Islet precursor cell (in vitro differentiated cells): ENCODE measurements around the gene B4GALT5.
A peak's percentile ranks its signal among the peaks of the same experiment; 100 is the strongest.

Source experiments
- DNase-seq: peaks from one replicate; pipeline ENCODE4 v3.0.0-alpha.2; 2018

B4GALT5 gene

GRCh38 chr20:49601153-49601924, 112.3 kb downstream of the B4GALT5 start:
- no peak for DNase-seq

DNA sequence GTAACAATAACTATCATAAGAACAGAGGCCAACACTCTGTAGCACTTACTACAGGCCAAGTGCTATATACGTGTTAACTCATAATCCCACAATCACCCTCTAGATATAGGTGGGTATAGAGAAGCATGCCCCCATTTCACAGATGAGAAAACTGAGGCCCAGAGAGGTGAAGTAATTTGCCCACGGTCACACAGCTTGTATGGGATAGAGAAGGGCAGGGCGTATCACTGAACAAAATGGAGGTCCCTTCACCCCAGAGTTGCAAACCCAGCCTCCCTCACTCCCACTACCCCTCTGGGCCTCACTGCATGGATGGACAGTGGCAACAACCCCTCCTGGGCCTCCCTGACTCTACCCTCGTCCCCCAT, 113.9 kb downstream of the B4GALT5 start:
- no peak for DNase-seq

DNA sequence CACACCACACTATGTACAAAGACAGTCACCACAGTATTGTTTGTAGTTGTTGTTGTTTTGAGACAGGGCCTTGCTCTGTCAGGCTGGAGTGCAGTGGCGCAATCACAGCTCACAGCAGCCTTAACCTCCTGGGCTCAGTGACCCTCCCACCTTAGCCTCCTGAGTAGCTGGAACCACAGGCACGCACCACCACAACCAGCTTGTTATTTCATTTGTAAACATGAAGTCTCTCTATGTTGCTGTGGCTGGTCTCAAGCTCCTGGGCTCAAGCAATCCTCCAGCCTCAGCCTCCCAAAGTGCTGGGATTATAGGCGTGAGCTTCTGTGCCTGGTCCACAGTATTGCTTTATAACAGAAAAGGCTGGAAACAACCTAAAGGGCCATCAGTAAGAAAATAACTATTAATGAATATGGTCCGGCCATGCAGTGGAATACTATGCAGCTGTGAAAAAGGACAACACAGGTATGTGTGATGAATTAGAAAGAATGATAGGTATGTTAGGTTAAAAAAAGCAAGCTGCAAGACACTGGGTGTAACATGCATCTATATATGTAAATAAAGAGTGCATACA, 115.8 kb downstream of the B4GALT5 start:
- no peak for DNase-seq

- no peak for DNase-seq
Measured at GRCh38 chr20:49595811-49596561, 117.7 kb downstream of the B4GALT5 start.

DNA sequence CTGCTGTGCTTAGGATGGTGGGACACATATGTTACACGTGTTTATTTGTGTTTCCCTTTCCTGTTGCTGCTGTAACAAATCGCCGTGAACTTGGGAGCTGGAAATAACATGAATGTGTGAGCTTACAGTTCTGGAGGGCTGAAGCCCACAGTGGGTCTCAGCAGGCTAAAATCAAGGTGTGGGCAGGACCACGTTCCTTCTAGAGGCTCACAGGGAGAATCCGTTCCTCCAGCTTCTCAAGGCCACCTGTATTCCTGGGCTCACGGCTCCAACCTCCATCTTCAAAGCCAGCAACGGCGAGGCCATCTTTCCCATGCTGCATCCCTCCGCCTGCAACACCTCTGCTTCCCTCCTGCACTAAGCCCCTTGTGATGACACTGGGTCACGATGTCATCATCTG, 118.3 kb downstream of the B4GALT5 start:
- DNase-seq = no peak

GRCh38 chr20:49594931-49595315, 118.8 kb downstream of the B4GALT5 start:
- no peak for DNase-seq

GRCh38 chr20:49594143-49594930, 119.3 kb downstream of the B4GALT5 start:
- DNase-seq = peak; percentile 80

DNA sequence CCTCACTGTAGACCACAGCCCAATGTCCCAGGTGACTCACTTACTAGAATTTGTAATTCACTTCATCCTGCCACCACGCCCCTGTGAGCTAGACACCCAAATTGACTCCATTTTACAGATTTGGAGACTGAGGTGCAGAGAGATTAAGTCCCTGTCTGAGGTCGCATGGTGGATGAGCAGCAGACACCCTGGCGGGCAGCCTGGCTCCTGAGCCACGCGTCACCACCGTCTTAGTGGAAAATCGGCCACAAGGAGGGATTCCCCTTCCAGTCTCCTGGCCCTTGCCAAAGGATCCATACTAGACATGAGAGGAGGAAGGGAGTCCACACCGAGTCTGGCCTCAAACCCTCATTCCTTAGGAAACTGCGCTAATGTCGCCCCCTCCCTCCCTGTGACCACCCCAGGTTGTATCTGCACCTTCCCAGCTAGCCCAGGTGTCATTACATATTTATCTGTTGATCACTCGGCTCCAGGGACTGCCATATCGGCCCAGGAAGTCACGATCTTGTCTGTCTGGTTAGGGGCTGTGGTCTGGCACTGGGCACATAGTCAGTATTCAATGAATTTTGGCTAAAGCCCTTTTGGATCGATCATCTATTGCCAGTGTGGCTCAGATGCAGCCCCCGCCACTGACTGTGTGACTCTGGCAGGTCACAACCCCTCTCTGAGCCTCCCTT, 120.1 kb downstream of the B4GALT5 start:
- peak; percentile 66 for DNase-seq

GRCh38 chr20:49592120-49592519, 121.6 kb downstream of the B4GALT5 start:
- DNase-seq = no peak

GRCh38 chr20:49591217-49591865, 122.3 kb downstream of the B4GALT5 start:
- no peak for DNase-seq

DNA sequence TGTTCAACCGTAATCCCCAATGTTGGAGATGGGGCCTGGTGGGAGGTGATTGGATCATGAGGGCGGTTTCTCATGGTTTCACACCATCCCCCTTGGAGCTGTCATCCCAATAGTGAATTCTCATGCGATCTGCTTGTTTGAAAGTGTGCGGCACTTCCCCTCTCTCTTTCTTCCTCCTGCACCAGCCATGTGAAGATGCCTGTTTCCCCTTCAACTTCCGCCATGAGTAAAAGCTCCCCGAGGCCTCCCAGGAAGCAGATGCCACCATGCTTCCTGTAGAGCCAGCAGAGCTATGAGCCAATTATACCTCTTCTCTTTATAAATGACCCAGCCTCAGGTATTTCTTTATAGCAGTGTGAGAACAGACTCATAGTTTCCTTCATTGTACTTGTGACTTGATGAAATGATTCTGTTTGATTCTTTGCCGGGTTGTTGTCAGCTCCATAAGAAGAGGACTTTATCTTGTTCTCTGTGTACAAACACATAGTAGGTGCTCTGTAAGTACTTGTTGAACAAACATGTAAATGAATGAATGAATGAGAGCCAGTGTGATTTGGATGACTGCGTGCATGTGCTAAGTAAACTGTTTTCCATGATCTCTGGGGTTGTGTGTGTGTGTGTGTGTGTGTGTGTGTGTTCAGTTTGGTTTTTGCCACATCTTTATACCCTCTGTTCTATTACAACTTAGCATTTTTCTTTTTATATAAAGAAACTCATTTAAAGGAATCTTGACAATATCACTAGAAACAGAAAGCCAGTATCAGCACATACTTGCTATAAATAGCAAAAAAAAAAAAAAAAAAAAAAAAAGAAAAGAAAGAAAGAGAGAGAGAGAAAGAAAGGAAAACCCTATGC, 123.3 kb downstream of the B4GALT5 start:
- no peak for DNase-seq

DNA sequence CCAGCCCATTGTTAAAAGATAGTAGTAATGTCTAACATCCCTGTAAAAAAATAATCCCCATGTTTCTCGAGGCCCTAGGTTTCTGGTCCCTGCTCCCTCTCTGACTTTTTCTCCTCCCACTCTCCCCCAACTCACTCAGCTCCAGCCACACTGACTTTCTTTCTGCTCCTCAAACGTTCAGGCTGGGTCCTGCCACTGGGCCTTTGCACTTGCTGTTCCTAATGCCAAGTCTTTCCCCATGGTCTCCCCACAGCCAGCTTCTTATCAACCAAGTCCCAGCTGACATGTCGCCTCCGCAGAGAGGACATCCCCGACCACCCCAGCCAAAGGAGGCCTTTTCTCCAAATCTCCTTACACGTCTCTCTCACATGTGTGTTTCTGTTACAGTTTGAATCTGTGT, 123.9 kb downstream of the B4GALT5 start:
- DNase-seq = no peak

DNA sequence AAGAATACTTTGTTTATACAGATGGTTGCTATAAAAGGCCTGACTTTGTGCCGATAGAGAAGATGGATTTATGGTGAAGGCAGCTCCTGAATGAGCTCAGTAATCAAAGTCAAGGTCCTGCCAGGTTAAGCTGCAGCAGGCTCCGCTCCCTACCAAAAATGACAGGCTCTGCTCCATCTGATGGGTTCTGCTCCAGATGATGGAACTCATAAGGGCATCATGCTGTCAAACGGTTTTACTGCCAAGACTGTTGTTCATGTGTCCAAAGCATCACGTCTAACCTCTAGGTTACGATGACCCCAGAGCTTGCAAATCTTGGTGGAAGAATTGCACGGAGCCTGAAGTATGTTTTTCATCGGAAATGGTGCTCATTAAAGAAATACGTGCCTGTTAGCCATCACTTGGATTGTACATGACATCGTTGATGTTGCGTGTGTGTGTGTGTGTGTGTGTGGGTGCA, 126.5 kb downstream of the B4GALT5 start:
- DNase-seq = no peak

- DNase-seq = no peak
Measured at GRCh38 chr20:49585585-49586245, 128.0 kb downstream of the B4GALT5 start.

DNA sequence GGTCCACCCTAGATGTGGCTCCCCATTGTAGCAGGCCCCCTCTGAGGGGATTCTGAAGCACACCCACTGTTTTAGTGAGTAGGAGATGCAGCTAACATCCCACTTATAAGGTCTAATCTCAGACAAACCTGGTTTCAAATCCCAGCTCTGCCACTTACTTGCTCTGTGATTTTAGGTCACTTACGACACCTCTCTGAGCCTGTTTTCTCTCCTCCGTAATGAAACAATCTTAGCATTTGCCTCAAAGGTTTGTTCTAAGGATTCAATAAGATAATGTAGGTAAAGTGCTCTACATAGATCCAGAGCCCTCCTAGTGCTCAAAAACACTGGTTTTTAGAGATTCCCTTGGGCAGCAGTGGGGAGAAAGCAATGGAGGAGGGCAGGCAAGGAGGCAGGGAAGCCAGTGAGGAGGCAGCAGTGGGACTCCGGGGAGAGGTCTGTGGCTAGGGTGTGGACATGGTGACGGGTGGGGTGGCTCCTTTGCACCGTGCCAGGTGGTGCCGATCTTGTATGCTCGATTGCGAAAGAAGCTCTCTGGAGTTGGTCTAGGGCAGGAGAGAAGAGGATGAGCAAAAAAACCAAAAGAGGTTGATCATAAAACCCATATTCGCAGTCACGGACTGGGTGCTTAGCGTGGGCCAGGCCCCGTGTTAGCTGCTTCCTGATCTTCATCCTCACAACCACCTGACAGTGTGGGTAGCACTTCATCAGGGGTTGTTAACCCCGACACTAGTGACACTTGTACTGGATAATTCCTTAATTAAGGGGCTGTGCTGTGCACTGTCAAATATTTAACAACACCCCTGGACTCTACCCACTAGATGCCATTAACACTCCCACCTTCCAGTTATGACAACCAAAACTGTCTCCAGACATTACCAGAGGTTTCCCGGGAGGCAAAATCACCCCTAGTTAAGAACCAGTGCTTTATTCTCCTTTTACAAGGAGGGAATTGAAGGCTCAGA, 129.0 kb downstream of the B4GALT5 start:
- no peak for DNase-seq

- DNase-seq = peak; percentile 63
Measured at GRCh38 chr20:49583669-49584417, 129.8 kb downstream of the B4GALT5 start.

GRCh38 chr20:49583343-49583668, 130.4 kb downstream of the B4GALT5 start:
- DNase-seq = no peak
